Suprapubic skin (tissue), 4 donors: ENCODE results near the gene NHLRC2. TPM values are rescaled to one million over a fixed set of nuclear protein-coding genes. Genes with fewer than 3 reads are reported as not detected.

ENCODE experiments used
- DNase-seq, 2 donors: peaks; one replicate each; pipeline ENCODE4 v3.0.0-alpha.2; 2019; ENCODE audit warnings: low spot score in 2 of 2
- H3K27ac ChIP-seq: fragments of 200-600 bp; sonication (generic); one replicate; pipeline ENCODE4 v1.5.1; 2019
- H3K27me3 ChIP-seq: fragments of 200-600 bp; sonication (generic); one replicate; pipeline ENCODE4 v1.5.1; 2019
- H3K36me3 ChIP-seq: fragments of 200-600 bp; sonication (generic); one replicate; pipeline ENCODE4 v1.5.1; 2019
- H3K4me1 ChIP-seq: fragments of 200-600 bp; sonication (generic); one replicate; pipeline ENCODE4 v1.5.1; 2019
- H3K4me3 ChIP-seq: fragments of 200-600 bp; sonication (generic); one replicate; pipeline ENCODE4 v1.5.1; 2019; ENCODE audit warnings: mild to moderate bottlenecking
- H3K9me3 ChIP-seq: fragments of 200-600 bp; sonication (generic); one replicate; pipeline ENCODE4 v1.5.1; 2019
- EP300 ChIP-seq: sonication (generic); formaldehyde crosslinking; IDR thresholded peaks from one replicate; pipeline ENCODE4 v1.6.1; 2017; ENCODE audit warnings: antibody characterized with exemption
- POLR2A ChIP-seq, 2 donors: fragments of 450-650 bp; IDR thresholded peaks; one replicate each; pipeline ENCODE4 v1.6.1; 2017; ENCODE audit warnings: antibody characterized with exemption in 2 of 2, mild to moderate bottlenecking in 2 of 2, moderate library complexity in 2 of 2
- POLR2AphosphoS5 ChIP-seq, 3 donors: sonication (generic); formaldehyde crosslinking; IDR thresholded peaks; one replicate each; pipeline ENCODE4 v1.6.1; 2017; ENCODE audit warnings: antibody characterized with exemption in 3 of 3
- WGBS: methylation state at CpG from one replicate; pipeline ENCODE4 v1.1.5; 2018; 5-methylcytosine and 5-hydroxymethylcytosine counted together
- total RNA-seq, 4 donors: library from RNA; depleted of rRNA; stranded (reverse); fragments of >200 nt; gene quantifications; one replicate each; pipeline ENCODE4 v1.1.0, GENCODE V29; 2016
- TF ChIP-seq, protein P1 (sequence below), 2 donors: fragments of 200-600 bp in 1 of 2; fragments of 450-650 bp in 1 of 2; sonication (generic) in 1 of 2; IDR thresholded peaks; one replicate each; pipeline ENCODE4 v1.5.1; 2016 to 2019; ENCODE audit warnings: antibody characterized with exemption in 2 of 2, mild to moderate bottlenecking in 1 of 2, moderate library complexity in 1 of 2

NHLRC2 gene
- total RNA-seq, 4 donors from 2014 or later: 35.3 to 49.6 (median 42.3) TPM

DNA sequence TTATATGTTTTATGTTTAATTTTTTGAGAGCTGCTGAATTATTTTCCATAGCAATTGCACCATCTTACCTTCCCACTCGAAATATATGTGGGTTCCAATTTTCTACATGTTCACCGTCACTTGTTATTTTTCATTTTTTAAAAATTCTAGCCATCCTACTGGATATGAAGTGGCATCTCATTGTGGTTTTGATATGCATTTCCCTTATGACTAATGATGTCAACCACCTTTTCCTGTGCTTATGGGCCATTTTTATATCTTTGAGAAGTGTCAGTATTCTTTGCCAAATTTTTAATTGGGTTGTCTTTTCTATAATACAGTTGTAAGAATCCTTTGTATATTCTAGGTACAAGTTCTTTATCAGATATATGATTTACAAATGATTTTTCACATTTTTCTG, 27.8 kb downstream of the NHLRC2 start:
- Histone ChIP-seq H3K27ac (no peak overlapping the region), H3K9me3 (no peaks in the 10 kb centered on the region), H3K4me3 (no peak overlapping the region), H3K27me3 (no peaks in the 10 kb centered on the region), H3K36me3 (peaks cover 36% of the 10 kb centered on the region), H3K4me1 (no peaks in the 10 kb centered on the region)
- TF ChIP-seq EP300: no peak
- TF ChIP-seq, protein P1, sequence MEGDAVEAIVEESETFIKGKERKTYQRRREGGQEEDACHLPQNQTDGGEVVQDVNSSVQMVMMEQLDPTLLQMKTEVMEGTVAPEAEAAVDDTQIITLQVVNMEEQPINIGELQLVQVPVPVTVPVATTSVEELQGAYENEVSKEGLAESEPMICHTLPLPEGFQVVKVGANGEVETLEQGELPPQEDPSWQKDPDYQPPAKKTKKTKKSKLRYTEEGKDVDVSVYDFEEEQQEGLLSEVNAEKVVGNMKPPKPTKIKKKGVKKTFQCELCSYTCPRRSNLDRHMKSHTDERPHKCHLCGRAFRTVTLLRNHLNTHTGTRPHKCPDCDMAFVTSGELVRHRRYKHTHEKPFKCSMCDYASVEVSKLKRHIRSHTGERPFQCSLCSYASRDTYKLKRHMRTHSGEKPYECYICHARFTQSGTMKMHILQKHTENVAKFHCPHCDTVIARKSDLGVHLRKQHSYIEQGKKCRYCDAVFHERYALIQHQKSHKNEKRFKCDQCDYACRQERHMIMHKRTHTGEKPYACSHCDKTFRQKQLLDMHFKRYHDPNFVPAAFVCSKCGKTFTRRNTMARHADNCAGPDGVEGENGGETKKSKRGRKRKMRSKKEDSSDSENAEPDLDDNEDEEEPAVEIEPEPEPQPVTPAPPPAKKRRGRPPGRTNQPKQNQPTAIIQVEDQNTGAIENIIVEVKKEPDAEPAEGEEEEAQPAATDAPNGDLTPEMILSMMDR (IDR thresholded peaks at IDR 0.05): no peak
- no peak for TF ChIP-seq POLR2A (IDR thresholded peaks at IDR 0.05)
- TF ChIP-seq POLR2AphosphoS5 (IDR thresholded peaks at IDR 0.05): no peak
- DNase-seq: no peak
- 93% methylated on average over 2 of the region's 2 CpGs for WGBS

DNA sequence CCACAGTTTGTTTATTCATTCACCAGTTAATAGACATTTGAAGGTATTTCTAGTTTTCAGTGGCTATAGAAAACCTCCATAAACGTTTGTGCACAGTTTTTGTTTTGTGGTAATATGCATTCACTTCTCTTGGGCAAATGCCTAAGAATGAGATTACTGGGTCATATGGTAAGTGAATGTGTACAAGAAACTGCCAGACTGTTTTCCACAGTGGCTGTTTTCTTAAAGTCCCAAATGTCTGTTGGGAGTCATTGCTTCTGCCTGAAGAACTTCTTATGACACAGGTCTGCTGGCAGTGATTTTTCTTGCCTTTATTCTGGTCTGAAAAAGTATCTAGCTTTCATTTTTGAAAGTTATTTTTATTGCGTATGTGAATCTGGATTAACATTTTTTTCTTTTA, 35.5 kb downstream of the NHLRC2 start:
- Histone ChIP-seq H3K27me3 (no peaks in the 10 kb centered on the region), H3K9me3 (no peaks in the 10 kb centered on the region), H3K4me3 (no peak overlapping the region), H3K4me1 (no peaks in the 10 kb centered on the region), H3K27ac (no peak overlapping the region), H3K36me3 (peaks cover 25% of the 10 kb centered on the region)
- 81% methylated on average over 2 of the region's 2 CpGs for WGBS
- no peak for DNase-seq
- TF ChIP-seq EP300: no peak

DNA sequence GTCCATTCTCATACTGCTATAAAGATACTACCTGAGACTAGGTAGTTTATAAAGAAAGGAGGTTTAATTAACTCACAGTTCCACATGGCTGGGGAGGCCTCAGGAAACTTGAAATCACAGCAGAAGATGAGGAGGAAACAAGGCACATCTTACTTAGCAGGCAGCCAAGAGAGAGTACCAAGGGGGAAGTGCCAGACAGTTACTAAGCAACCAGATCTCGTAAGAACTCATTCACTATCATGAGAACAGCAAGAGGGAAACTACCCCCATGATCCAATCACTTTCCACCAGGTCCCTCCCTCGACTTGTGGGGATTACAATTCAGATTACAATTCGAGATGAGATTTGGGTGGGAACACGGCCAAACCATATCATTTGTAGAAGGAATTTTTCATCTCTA, 36.3 kb downstream of the NHLRC2 start:
- DNase-seq: no peak
- H3K27ac ChIP-seq: no peak overlapping the region
- H3K9me3 ChIP-seq: no peaks in the 10 kb centered on the region
- H3K4me3 ChIP-seq: no peak overlapping the region
- H3K36me3 ChIP-seq: peaks cover 17% of the 10 kb centered on the region
- WGBS: 74% methylated on average over 4 of the region's 4 CpGs
- no peaks in the 10 kb centered on the region for H3K27me3 ChIP-seq
- no peaks in the 10 kb centered on the region for H3K4me1 ChIP-seq
- TF ChIP-seq, protein P1 (IDR thresholded peaks at IDR 0.05): no peak
- TF ChIP-seq EP300 (no peak), POLR2AphosphoS5 (IDR thresholded peaks at IDR 0.05) (no peak)

- TF ChIP-seq, protein P1 (IDR thresholded peaks at IDR 0.05): no peak
- TF ChIP-seq EP300 (no peak), POLR2A (IDR thresholded peaks at IDR 0.05) (no peak), POLR2AphosphoS5 (IDR thresholded peaks at IDR 0.05) (no peak)
- H3K27ac ChIP-seq: no peak overlapping the region
- WGBS: 75% methylated on average over 3 of the region's 3 CpGs
These were observed 37.0 kb downstream of the NHLRC2 start for GRCh38 chr10:113891476-113891875.

DNA sequence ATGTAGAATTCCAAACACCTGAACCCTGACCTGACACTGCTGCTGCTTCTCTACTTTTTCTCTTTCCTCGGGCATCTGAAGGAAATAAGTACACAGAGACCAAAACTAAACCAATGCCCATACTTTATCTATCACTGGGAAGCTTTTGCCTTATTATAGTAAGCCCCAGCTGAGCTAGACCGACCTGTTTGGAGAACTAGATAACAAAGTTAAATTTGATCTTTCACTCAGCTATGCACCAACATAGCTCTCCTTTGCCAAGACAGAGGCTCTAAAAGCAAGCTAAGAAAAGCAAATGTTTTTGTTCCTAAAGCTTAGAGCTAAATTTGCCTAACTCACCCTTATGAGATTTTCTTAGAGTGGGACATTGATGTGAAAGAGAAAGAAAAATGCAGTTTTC, 39.1 kb downstream of the NHLRC2 start:
- Histone ChIP-seq H3K9me3 (no peaks in the 10 kb centered on the region), H3K27me3 (no peaks in the 10 kb centered on the region), H3K4me1 (no peaks in the 10 kb centered on the region), H3K27ac (no peak overlapping the region), H3K4me3 (no peak overlapping the region), H3K36me3 (peaks cover 5% of the 10 kb centered on the region)
- no peak for DNase-seq
- 89% methylated on average over 2 of the region's 2 CpGs for WGBS
- TF ChIP-seq EP300: no peak
- TF ChIP-seq POLR2AphosphoS5 (IDR thresholded peaks at IDR 0.05): no peak
- no peak for TF ChIP-seq POLR2A (IDR thresholded peaks at IDR 0.05)
- TF ChIP-seq, protein P1 (IDR thresholded peaks at IDR 0.05): no peak

More at GRCh38 chr10:113891476-113891875, 37.0 kb downstream of the NHLRC2 start:
- H3K36me3 ChIP-seq: peaks cover 12% of the 10 kb centered on the region
- H3K9me3 ChIP-seq: no peaks in the 10 kb centered on the region
- no peaks in the 10 kb centered on the region for H3K4me1 ChIP-seq
- DNase-seq: no peak
- no peak overlapping the region for H3K4me3 ChIP-seq
- no peaks in the 10 kb centered on the region for H3K27me3 ChIP-seq

DNA sequence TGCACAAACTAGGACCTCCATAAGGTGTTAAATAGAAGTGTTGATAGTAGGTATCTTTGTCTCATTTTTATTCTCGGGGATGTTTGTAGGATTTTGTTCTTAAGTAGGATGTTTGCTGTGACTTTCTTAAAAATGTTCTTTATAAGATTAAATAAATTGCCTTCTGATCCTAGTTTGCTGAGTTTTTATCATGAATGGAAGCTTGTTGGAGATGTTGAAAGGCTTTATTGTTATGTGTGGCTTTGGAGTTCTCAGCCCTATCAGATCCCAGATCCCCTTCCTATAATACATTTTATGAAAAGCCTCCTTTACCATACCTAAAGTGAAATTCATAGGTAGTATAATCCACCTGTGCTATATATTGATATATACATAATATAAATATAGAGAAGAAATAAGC, 40.1 kb downstream of the NHLRC2 start:
- no peak for DNase-seq
- Histone ChIP-seq H3K27me3 (no peaks in the 10 kb centered on the region), H3K27ac (no peak overlapping the region), H3K36me3 (peaks cover 15% of the 10 kb centered on the region), H3K4me3 (no peak overlapping the region), H3K4me1 (no peaks in the 10 kb centered on the region), H3K9me3 (no peaks in the 10 kb centered on the region)
- TF ChIP-seq, protein P1 (IDR thresholded peaks at IDR 0.05): no peak
- no peak for TF ChIP-seq EP300
- TF ChIP-seq POLR2A (IDR thresholded peaks at IDR 0.05): no peak
- TF ChIP-seq POLR2AphosphoS5 (IDR thresholded peaks at IDR 0.05): no peak
- 82% methylated on average over 1 of the region's 1 CpG for WGBS
